ENCODE data around the gene EYA2.

DNA sequence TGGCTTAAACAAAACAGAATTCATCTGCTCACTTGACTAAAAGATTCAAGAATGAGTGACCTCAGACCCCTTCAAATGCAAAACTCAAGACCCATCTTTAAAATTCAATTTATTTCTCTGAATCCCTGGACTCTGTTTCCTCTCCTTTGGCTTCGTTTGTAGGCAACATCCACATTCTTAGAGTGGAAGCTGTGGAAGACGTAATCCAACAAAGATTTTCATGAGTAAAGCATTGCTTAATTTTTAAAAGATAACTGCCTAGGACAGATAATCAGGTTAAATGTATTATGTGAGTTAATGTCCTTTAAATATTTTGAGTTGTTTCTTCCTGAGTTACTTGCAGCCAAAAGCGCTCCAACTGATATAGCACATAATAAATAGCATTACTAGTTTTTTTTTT lies 297.3 kb downstream of the EYA2 start:
- TF ChIP-seq CTCF (IDR thresholded peaks at IDR 0.05) (no peak), POLR2A (IDR thresholded peaks at IDR 0.05) (no peak)
